Inflammatory macrophage treated with lipopolysaccharide for 4 hours (primary cell): Measurements from ENCODE around the gene GPR176.

Experiments used
- DNase-seq: peaks from one replicate; pipeline ENCODE4 v3.0.0-alpha.2; 2020

GPR176 gene, protein sequence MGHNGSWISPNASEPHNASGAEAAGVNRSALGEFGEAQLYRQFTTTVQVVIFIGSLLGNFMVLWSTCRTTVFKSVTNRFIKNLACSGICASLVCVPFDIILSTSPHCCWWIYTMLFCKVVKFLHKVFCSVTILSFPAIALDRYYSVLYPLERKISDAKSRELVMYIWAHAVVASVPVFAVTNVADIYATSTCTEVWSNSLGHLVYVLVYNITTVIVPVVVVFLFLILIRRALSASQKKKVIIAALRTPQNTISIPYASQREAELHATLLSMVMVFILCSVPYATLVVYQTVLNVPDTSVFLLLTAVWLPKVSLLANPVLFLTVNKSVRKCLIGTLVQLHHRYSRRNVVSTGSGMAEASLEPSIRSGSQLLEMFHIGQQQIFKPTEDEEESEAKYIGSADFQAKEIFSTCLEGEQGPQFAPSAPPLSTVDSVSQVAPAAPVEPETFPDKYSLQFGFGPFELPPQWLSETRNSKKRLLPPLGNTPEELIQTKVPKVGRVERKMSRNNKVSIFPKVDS

DNA sequence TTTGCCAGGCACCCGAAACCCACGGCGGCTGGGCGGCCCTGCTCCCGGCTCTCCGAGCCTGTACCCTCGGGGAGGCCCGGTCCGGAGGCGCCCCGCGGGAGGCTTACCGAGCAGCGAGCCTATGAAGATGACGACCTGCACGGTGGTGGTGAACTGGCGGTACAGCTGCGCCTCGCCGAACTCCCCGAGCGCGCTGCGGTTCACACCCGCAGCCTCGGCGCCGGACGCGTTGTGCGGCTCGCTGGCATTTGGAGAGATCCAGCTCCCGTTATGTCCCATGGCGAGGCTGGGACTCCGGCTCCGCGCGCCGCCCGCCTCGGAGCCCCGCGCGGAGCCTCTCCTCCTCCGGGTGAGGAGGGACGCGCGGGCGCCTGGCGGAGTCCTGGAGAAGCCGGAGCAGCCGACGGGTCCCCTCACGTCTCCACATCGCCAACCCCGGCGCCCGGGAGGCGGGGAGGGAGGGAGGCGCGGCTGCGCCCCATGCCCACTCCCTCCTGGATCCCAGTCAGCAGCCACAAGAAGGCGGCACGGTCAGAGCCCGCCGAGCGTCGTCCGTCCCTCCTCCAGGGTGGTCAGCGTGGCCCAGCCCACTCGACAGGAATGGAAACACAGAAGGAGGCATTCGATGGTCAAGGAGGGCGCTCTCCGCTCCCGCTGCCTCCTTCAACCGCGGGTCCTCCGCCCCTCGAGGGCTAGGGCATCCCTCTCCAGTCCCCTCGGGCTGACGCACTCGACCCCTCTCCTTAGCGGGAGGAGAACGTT, at the start of gene GPR176:
Gene GPR176, minus strand, starts transcription at position 519 of the 762 bp plus-strand sequence. Its CDS starts 240 bp downstream, at position 279.
- no peak for DNase-seq

DNA sequence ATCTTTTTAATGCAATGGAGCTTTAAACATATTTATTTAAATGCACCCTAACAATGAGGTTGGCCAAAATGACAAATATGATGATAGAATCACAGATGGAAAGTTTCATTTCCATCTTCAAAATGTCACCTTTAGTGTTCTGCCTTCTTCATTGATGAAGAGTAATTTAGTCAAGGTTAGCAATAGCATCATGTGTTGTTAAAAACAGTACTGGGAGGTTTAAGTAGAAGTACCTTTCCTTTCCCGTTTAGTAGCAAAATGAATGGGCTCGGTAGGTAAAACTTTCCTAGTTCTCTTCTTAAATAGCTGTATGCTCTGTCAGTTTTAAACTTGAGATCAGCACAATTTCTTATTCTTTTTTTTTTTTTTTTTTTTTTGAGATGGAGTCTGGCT, 48.9 kb upstream of the GPR176 start:
- no peak for DNase-seq

DNA sequence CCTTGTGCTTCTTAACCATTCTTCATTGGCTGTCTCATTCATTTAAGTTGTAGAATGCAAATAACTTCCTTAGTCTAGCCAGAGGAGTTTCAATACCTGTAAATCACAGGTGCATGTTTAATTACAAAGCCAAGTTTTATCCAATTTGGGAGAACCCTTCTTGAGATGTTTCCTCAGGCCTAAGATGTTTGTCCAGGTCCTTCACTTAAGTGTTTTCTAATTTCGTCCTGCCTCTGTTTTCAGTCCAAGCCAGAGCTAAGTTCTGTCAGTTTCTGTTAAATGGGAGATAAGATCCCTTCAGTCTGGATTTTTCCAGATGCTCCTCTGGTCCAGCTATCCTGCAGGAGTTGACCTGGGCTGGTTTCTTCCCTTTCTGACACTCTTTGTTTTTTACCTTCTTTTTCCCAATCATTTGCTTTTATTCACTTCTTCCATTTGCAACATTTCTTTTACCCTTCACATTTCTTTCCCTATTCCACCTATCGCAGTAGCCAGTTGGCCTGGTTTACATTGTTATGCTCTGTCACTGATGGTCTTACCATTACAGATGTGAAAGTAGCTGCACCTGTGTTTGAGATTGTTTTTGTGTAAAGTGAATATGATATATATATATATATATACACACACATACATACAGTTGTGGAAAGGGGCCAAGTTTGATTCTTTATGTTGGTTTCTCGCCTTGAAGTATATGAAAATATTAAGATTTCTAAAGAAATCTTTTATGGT, 48.4 kb upstream of the GPR176 start:
- DNase-seq, result no peak

DNA sequence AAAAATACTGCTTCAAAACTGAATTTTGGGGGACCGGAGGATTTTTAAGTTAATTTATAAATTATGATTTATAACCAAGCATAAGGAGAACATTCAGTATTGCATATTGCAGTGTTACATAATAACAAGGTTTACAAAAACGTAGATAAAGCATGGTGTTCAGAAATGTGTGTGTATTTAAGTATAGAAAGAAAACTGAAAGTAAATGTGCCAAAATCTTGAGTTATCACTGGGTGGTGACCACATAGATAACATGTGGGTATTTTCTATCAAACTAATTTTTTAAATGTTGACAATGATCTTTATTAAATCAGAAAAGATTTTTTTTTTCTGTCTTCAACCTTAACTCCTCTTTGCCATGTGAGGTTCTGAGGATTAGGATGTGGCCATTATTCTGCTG, 46.5 kb upstream of the GPR176 start:
- peak; percentile 10 for DNase-seq

DNA sequence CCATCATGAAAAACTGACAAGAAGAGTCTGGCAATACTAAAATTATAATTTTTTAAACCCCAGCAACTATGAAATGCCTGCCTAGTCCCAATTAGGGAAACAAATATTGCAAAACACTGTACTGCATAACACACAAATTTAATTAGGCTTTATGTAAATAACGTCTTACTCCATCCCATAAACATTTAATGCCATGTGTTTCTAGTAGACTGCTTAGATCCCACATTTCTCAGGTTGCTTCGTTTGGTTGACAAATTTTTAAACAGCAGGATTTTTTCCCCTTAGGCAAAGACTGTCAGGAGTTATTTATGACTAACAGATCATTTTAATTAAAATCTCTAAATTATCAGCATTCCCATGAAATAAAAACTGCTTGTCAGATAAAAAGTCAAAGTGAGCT, 43.7 kb upstream of the GPR176 start:
- no peak for DNase-seq

DNA sequence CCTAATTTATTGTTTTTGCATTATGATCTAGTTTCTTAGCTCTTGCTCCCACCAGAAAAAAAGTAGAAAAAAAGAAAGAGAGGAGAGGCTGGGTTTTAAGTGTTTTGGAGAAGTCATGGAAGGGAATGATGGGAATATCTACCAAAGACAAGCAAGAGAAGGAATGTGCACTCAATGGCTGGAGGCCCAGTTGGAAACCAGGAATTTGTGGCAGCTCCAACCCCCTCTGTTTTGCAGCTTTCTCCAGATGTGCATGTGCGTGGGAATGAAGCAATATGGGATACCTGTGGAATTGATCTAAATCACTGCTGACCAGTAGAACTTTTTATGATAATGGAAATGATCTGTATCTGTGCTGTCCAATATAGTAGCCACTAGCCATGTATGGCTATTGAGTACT, 41.0 kb upstream of the GPR176 start:
- no peak for DNase-seq

DNA sequence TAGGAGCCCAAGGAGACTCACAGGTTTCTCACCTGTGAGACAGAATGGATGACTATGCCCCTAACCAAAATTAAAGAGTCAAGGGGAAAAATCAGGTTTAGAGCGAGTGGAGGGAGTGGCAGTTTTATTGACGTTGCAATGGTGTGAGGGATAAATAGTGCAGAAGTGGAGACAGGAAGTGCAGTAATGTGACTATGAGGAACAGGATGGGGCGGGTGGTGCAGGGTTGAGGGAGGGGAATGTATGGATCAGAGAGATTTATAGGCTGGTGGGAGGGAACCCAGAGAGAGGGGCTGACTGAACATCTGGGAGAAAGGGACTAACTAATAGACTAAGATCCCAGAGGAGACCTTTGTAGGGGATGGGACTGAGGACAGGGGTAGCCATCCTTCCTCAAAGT, 40.3 kb upstream of the GPR176 start:
- peak; percentile 41 for DNase-seq

DNA sequence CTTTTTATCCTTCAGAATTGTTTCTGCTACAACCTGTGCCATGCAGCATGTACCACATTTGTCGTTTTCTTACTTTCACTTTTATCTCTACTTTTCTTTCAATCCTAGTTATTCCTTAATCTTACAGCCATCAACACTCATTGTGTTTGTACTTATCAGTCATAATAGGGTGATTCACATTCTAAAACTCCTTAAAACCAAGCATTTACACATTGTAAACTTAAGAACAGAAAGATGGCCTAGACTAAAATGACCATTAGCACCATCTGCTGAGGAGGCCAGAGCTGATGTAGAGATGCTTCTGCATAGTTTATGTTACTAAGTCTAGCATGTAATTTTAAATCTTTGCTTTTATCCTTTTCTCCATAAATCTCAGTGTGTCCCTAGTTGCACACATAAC, 39.3 kb upstream of the GPR176 start:
- no peak for DNase-seq

DNA sequence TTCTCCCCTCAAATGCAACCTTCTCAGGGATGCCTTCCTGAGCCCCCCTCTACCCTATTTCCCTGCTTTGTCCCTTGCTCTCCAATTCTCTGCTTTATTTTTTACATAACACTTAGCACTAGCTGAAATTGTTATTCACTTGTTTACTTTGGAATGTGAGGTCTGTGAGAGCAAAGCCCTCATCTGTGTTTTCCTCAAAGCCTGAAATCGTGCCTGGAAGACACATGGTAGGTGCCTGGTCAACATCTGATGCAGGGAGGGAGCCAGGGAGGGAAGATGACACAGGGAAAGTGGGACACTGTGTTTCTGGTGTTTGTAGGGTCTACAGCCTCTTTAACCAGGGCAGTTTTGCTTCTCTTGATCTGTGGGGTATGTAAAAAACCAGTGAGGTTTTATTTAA, 37.4 kb upstream of the GPR176 start:
- DNase-seq, result no peak

DNA sequence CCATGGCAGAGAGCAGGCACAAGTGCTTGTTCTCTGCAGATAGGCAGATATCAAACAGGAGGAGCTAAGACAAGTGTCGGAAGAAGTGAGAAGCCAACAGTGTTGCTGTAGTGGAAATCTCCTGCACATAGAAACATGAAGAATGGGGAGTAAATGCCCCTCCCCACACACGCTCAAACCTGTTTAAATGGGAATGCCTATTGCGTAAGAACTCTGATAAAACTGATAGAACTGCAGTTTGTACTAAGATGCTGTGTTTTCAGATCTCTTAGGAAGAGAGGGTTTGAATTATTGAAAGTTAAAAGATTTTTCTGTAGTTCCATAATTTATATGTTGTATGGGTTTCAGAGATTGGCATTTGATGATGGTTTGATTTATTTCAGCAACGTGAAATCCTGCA, 33.5 kb upstream of the GPR176 start:
- DNase-seq, result no peak

DNA sequence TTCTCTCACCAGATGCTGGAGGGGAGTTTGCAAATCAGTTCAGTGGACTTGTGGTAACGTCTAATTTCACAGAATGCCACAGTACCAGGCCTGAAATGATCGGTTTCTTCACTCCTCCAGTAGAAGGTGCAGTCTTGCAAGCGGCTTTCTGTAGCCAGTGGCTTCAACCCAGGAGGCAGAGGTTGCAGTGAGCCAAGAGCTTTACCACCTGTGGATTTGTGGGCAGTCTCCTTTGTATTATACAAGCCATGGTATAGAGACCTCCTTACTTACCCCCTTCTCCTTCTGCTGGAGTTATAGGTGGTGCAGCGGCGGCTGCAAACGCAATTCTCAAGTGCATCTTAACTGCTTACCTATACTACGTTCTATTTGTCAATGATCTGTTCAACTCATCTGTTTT, 31.5 kb upstream of the GPR176 start:
- DNase-seq, result no peak

DNA sequence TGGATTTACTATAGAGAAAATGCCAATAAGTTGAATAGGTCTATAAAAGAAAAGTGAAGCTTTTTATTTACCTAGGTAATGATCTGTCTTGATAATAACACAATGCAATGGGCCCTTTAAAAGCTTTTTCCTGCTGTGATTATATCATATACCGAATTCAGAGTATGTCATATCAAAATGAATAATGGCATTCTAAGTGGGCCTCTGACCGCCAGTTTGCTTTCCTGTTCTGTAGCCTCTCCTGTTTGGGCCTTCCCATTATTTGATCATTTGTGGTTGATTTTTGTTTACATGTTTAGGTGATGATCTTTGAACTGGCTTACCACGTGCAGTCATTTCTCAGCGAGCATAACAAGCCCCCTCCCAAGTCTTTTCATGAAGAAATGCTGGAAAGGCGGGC, 28.8 kb upstream of the GPR176 start:
- no peak for DNase-seq

DNA sequence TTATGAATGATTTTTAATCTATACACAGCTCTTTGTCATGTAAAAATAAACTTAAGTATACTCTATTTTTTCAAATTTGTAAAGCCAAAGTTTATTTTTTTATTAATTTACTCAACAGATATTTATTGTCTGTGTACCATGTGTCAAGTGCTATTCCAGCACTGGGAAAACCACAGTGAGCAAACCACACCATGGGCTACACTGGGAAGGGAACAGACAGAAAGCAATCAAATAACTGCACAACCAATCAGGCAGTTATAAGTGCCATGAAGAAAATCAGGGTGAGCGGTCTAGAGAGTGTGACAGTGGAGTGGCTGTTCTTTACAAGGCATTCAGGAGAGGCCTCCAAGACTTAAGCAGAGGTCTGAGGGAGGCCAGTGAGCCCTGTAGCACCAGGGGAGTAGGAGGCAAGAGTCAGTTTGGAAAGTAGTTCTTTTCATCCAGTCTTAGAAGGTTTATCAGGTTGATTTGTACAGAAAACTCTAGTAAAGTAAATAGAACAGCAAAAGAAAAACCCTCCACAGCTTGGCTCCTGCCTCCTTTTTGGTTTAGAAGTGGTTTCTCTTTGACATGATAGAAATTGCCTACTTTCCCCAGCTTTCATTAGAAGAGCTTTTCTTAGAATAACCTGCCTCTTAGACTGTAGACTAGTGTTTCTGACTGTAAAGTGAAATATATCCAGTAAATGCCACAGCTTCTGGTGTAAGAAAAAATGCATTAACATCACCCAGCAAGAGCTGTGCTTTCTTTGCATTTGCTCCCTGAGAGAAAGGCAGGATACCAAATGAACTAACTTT, 27.5 kb upstream of the GPR176 start:
- DNase-seq, result no peak

DNA sequence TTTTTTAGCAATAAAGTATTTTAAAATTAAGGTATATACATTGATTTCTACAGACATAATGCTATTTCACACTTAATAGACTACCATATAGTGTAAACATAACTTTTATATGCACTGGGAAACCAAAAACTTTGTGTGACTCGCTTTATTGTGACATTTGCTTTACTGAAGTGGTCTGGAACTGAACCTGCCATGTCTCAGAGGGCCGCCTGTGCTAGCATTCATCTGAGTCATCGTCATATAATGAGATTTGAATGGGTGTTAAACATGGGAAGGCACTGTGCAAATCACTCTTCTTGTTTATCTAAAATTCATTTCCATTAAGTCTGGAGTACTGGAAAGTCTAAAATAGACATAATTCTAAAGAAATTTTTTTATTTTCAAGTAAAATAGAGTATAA, 26.8 kb upstream of the GPR176 start:
- no peak for DNase-seq

DNA sequence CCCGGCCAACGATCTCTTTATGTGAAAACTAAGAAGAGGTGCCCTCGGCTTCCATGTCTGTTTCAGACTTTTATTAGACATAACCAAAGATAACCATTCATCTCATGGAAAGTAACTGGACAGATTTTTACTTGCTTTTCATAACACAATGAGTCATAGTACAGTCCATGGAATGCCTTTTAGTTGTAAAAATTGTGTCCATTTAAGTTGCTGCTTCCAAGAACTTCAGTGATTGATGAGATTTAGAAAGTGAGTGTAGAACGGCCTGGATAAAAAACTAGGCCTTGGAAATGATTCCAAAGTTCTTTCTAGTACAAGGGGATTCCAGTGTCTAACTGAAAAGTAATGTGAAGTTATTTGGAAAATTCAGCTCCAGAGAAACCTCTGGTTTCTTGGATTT, 24.7 kb upstream of the GPR176 start:
- DNase-seq, result no peak

DNA sequence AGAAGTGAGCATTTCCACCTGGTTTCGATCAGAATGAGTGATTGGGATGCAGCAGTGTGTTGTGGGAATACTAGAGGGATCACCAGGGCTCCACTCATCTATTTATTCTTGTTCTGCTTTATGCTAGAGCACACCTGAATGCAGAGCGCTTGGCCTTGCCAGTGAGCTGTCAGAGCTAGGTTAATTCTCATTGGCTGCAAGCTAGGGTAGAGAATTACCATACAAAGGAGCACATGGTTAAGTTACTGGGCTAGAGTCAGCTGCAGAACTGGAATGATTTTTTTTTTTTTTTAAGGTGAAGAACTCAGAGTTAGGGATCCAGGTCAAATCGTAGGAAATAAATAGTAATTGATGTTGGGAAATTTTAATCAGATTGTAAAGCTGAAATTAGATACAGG, 22.7 kb upstream of the GPR176 start:
- DNase-seq, result no peak

DNA sequence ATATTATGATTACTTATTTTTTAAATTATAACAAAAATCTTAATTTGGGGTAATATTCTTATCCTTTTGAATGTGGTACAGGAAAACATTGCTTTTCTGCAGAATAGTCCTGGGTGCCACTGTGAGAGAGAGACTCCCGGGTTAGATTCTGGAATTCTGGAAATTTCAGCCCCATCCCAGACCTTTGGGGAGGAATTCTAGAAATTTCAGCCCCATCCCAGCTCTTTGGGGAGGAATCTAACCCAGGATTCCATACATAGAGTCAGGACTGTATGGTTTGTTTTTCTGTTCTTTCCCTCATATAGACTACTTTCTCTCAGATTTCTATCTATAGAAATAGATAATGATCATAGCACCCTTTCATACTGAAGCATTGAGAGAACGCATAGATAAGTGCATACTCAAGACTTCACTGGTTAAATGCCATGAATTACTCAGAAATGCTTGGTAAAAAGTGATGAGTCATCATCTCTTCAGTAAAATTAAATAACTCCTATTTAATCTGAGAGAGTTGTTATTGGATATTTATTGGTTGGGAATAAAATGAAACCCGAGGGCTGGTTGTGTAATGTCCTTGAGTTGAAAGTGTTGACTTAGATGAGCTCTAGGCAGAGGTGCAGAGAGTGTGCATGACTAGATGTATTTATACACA, 22.2 kb upstream of the GPR176 start:
- DNase-seq, result no peak

DNA sequence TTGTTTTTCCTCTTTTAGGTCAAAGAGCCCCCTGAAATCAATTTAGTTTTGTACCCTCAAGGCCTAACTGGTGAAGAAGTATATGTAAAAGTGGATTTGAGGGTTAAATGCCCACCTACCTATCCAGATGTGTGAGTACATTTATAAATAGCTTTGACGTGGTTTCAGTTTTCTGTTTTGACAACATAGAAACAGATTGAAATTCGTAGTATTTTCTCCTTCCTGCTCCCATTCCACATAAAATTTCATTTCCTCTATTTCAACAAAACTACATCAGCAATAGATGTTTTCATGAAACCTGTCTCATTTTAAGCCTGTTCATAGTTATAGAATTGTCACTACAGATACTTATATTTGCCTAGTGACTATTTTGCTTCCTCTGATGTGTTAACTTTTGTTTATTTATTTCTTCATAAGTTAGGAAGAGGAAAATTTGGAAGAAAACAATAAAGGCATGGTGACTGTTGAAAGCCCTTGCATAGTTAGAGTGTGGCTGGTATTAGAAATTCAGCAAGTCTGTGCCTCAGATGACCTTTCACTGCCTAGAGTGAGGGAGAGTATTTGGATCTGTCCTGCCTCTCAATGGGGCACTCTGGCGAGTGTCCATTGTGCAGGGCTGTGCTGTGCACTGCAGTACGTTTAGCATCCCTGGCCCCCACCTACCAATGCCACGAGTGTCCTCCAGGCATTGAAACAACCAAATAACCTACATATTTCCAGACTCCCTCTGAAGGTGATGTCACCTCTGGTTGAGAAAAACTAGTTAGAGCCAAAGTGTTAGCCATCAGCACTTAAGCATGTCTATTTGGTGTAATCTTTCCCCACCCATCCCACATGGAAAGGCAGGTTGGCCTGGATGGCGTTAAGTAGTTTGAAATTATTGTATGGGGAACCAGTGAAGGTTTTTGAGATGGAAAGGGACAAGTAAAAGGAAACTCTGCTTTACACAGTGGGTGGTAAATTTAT, 19.7 kb upstream of the GPR176 start:
- peak; percentile 61 for DNase-seq

DNA sequence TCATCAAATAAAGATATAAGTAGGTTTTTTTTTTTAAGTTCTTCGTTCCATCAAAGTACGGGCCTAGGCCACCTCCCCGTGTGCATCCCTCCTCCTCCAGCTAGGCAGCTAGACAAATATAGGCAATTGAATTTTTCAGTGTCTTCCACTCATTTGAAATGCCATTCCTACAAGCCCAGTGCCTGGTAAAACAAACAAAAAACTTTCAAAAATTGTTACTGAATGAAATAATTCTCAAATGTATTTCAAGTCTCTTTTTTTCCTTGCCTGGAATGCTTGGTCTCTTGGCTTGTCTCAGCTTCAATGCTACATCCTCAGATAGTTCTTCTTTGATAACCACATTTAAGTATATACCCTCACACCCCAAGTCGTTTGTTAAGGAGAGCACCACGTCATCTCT, 17.6 kb upstream of the GPR176 start:
- DNase-seq, result no peak

DNA sequence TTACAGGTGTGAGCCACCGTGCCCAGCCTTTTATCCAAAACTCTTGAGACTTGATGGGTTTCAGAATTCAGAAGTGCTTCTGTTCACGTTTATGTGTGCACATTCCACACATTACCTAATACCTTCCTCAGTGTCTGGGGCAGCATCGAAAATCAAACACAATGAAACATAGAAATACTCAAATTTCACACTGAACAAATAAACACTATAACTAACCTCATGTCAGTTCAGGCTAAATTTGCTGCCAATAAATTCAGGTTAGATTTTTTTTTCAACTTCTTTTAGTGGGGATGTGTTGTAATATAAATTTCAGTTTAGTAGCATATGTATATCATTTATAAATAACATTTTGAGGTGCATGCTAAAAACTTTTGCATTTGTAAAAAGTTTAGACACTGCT, 16.6 kb upstream of the GPR176 start:
- DNase-seq, result no peak

DNA sequence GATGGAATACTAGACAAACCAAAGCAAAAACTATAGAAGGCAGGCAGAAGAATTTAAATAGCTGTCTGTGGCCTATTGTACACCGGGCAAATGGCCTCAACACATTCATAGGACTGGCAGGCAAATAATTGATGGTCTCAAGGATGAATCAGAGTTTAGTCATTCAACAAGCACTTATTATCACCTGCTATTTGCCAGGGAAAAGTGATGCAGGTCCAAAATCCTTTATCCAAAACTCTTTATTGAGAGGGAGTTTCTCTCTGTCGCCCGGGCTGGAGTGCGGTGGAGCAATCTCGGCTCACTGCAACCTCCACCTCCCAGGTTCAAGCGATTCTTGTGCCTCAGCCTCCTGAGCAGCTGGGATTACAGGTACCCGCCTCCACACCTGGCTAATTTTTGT, 16.1 kb upstream of the GPR176 start:
- DNase-seq, result no peak
